ENCODE measurements around the gene SCOC. TPM values are rescaled to one million over a fixed set of nuclear protein-coding genes. Genes with fewer than 3 reads are reported as not detected.

The SCOC gene
- total and polyA plus RNA-seq, 2 of the 13 experiments (the other 11 are each of a cell fraction or from before 2014, with no cell fraction given) = 43.8 to 65.2 TPM

GRCh38 chr4:140373328-140374129 is at the start of gene SCOC (continued):
- TF ChIP-seq ZNF770 (CRISPR knock-in tag; IDR thresholded peaks at IDR 0.05) = peak; percentile 57
- TF ChIP-seq U2AF2 (IDR thresholded peaks at IDR 0.05; ENCODE audit: low read depth, low read length) = no peak
- no peak; the same call in 1 of the 2 replicates for TF ChIP-seq TFAP4 (IDR thresholded peaks at IDR 0.05; ENCODE audit: borderline replicate concordance, low read depth)
- TF ChIP-seq HBP1 (CRISPR knock-in tag; IDR thresholded peaks at IDR 0.05; ENCODE audit: low read depth) = peak; percentile 28; the same call in 1 of the 2 replicates
- no peak for TF ChIP-seq ZNF205 (CRISPR knock-in tag; IDR thresholded peaks at IDR 0.05)
- no peak for TF ChIP-seq HNF1A (IDR thresholded peaks at IDR 0.05; ENCODE audit: low read depth)
- TF ChIP-seq HNF1A (CRISPR knock-in tag; IDR thresholded peaks at IDR 0.05; ENCODE audit: borderline replicate concordance) = peak; percentile 69; the same call in 1 of the 2 replicates
- no peak for TF ChIP-seq AGO1 (IDR thresholded peaks at IDR 0.05; ENCODE audit: low read depth, low read length, poor library complexity, severe bottlenecking)
- 0 out of 2 replicates have a peak, but pooled peaks have one; percentile 24 for TF ChIP-seq MAZ (IDR thresholded peaks at IDR 0.05; ENCODE audit: borderline replicate concordance, low read depth, low read length)
- TF ChIP-seq MAZ (CRISPR knock-in tag; IDR thresholded peaks at IDR 0.05; ENCODE audit: low read depth) = peak; percentile 38
- TF ChIP-seq ZNF142 (CRISPR knock-in tag; IDR thresholded peaks at IDR 0.05) = peak; percentile 72; the same call in 1 of the 2 replicates
- TF ChIP-seq KLF13 (CRISPR knock-in tag; IDR thresholded peaks at IDR 0.05) = no peak
- TF ChIP-seq ETV5 (CRISPR knock-in tag; IDR thresholded peaks at IDR 0.05; ENCODE audit: borderline replicate concordance) = peak; percentile 46
